Measurements from ENCODE around the gene SH3BGR. TPM values are rescaled to one million over a fixed set of nuclear protein-coding genes. Genes with fewer than 3 reads are reported as not detected.

The SH3BGR gene
- total and polyA plus RNA-seq, 2 of the 8 experiments (the other 6 are each of a cell fraction or from before 2014, with no cell fraction given) = 2.1 to 5.9 TPM

- TF ChIP-seq RNF2 (IDR thresholded peaks at IDR 0.05; ENCODE audit: borderline replicate concordance, low read depth, low read length, missing control alignments, poor library complexity, severe bottlenecking) (no peak), KDM5A (IDR thresholded peaks at IDR 0.05; ENCODE audit: low read length) (no peak), HDAC6 (IDR thresholded peaks at IDR 0.05; ENCODE audit: low read depth, low read length) (no peak)
- TF ChIP-seq, protein P1, sequence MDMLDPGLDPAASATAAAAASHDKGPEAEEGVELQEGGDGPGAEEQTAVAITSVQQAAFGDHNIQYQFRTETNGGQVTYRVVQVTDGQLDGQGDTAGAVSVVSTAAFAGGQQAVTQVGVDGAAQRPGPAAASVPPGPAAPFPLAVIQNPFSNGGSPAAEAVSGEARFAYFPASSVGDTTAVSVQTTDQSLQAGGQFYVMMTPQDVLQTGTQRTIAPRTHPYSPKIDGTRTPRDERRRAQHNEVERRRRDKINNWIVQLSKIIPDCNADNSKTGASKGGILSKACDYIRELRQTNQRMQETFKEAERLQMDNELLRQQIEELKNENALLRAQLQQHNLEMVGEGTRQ (IDR thresholded peaks at IDR 0.05; ENCODE audit: low read length) = no peak
Measured at GRCh38 chr21:39467746-39468145, 16.0 kb downstream of the SH3BGR start (continued).
